ENCODE measurements around the gene CCDC63.

DNA sequence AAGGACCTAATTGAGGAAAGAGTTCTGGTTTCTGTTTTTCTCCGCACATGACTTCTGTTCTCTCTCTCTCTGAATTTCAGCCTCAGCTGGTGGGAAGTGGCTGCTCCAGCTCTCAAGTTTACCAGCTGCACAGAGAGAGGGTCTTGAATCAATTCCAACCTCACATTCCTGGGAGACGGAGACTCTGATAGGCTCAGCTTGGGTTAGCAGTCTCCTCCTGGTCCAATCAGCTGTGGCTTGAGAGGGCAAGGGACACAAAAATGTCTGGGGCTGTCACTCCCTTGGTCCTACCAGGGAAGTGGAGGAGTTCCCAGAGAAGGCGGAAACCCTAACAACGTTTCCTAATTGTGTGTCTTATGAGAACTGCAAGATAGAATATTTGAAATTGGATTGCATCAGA is 7.0 kb downstream of the CCDC63 start:
- TF ChIP-seq CEBPB (tag; IDR thresholded peaks at IDR 0.05) (no peak), MXI1 (IDR thresholded peaks at IDR 0.05; ENCODE audit: low read depth, low read length) (no peak)

All from K562 (cell line).